GM23248 (cell line): ENCODE measurements around the gene ARHGAP23.
"Not testable (repeated sequence)": the region's sequence is repeated elsewhere in the genome, so short reads cannot be mapped to it uniquely, and the experiment has no call there.

Source experiments
- EZH2 ChIP-seq: fragments of 200-600 bp; sonication (generic); IDR thresholded peaks from 2 replicates; pipeline ENCODE4 v1.6.1; 2018; ENCODE audit warnings: antibody characterized with exemption, mild to moderate bottlenecking; ENCODE audit not compliant: insufficient read depth, poor library complexity, severe bottlenecking
- EZH2phosphoT487 ChIP-seq: fragments of 200-600 bp; sonication (generic); IDR thresholded peaks from 2 replicates; pipeline ENCODE4 v1.6.1; 2018; ENCODE audit warnings: antibody characterized with exemption, moderate library complexity, mild to moderate bottlenecking, low read depth; ENCODE audit not compliant: insufficient read depth

GRCh38 chr17:38482700-38483043, 54.4 kb downstream of the ARHGAP23 start:
- not testable (repeated sequence) for TF ChIP-seq EZH2phosphoT487, EZH2
